Stimulated activated CD8-positive, alpha-beta memory T cell treated with anti-CD3 and anti-CD28 coated beads, Interleukin-12 subunit alpha, Interleukin-12 subunit beta, amount 100 ng/mL, for 4 hours (primary cell): ENCODE data around the gene ACKR2.

Source experiments
- DNase-seq: peaks from one replicate; pipeline ENCODE4 v3.0.0-alpha.2; 2020; ENCODE audit warnings: low read depth

Gene ACKR2

DNA sequence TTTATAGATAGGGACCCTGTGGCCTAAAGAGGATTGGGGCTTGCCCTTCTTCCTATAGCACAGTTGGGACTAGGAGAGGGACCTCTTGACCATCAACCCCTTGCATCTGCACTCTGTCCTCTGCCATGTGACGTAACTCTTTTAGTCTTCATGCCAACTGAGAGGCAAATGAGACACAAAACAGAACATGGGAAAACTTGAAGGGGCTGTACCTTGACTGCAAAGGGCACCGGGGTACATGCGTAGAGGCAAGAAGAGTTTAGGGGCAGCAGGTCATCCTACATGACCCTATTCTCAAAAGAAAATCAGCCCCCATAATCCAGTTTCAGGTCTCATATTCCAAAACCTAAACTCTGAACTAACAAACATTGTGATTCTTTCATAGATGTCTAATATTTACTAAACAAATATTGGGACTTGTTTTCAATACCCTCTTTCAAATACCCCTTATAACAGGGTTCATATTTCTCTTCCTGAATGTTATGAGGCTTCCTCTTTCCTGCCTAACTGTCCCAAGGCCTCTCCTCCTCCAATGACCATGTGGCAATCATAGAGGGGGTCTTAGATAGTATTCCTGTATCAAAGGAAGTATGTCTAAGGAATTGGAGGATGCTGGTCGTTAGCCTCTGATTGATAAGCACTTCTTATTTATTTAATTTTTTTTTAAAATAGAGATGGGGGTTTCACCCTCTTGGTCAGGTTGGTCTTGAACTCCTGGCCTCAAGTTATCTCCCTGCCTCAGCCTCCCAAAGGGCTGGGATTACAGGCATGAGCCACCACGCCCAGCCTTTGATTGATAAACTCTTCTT, 20.6 kb downstream of the ACKR2 start:
- DNase-seq = no peak

DNA sequence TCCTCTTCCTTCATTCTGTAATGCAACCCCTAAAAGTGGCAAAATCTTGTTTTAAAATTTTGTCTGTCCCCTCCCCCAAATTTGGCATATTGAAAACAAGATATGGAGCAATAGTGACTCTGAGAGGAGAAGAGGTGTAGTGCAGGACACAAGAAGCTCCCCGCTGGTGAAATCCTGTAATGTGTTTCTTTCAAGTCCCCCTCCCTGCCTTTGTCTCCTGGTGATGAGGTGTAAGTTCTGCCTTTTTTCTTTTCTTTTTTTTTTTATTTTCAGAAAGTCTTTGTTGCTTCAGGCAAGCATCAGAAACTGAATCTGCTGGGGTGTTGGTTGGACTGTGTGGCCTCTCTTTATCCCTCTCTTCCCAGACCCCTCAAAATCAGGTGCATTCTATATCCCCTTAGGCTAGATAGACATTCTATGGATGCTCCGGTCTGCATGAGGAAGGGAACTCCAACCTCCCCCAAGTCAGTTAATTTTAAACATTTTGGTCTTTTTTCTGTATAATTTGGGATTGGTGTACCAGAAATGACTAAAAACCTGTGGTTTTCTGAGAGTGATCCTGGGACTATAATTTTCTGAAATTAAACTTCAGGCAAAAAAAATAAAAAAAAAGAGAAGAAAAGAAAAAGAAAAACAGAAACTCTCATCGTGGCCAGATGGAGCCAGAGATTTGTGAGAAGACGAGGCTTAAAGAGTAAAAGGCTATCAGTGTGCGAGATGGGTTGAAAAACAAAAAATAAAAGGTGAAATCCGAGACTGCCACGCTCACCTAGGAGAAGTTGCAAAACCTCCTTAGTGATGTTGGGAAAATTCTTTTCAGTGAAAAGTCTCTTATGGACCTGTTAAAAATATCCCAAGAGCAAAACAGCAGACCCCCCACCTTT, 21.4 kb downstream of the ACKR2 start:
- DNase-seq = no peak

GRCh38 chr3:42831321-42831713, 22.1 kb downstream of the ACKR2 start:
- peak; percentile 22 for DNase-seq

DNA sequence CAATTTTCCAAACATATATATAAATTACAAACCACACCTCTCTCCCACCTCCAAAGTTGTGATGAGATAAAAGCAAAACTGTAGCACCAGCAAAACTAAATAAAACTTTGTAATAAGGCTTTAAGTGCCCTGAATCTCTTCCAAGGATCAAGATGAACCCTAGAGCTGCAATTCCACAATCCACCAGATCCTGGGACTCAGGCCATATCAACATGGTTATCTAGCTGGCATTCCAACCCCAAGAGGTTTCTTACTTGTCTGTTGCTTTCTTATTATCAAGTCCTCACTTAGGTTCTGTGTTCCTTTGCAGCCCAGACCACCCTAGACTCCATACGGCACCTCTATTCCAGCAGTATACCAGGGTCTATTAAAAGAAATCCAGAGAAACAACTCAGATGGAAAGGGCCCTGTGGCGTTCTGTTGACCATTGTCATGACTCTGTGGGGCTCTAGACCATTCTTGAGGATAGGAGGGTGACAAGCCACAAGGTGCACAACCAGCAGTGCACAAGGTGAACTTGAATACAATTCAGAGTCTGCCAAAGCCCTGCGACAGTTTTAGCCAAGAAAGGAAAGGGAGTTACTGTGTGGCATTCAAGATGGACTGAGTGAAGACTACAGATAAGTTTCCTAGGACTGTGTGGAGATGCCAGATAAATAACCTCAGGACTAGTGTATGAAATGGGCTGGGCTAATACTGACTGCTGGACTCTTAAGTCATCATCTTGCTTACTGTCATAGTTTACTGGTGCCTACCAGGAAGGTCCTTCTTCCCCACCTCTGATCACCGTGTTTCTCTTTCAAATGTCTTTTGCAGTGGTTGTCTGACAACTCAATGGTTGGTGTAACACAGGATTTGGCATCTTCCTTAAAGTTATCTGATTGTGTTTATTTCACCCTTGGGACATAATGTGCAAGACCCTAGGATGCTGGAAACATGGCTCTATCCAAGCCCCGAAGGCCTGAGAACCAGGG, 27.2 kb downstream of the ACKR2 start:
- no peak for DNase-seq

GRCh38 chr3:42838571-42838970, 29.3 kb downstream of the ACKR2 start:
- no peak for DNase-seq

DNA sequence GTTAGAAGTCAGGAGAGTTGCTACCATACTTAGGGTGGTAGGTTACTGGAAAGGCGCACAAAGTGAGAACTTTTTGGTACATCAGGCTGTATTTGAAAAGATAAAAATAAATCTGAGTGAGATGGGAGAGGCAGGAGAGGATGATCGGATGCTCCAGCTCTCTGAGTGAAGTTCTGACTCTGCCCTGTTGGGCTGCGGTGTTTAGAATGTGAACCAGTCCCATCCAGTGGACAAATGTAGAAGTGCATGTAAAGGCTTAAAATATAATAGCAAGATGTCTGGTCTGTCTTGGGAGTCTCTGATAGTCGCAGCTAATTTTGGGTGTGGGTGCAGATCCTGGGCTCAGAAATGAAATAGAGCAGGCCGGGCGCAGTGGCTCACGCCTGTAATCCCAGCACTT, 30.4 kb downstream of the ACKR2 start:
- DNase-seq = no peak

GRCh38 chr3:42841332-42841731, 32.1 kb downstream of the ACKR2 start:
- no peak for DNase-seq

DNA sequence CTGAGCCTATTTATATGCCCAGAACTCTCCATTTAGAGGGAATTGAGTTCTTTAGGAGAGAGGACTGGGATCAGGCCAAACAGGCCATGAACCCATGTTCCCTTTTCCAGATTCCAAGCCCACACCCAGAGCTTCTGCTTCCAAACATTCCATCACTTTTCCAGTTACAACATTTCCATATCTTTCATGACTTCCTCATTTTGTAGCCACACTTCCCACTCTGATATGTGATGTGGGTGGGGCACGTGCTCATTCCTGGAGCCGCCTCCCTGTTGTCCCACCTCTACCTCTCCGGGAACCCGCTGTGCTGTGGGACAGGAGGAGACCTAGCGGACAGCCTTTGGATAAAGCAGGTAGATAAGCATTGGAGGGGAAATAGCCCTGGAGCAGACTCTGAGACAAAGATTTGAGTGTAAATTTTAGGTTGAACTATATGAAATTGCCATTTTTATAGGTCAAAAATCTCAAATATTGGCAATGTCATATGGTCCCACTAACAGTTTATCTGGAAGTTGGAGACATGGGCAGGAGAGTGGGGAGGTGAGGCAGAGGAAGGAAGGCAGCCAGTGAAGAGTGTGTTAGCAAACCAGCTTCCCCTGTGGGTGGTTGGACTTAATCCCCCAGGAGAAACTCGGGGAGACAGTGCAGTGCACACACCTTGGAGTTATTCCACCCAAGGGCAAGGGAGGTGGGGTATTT, 34.6 kb downstream of the ACKR2 start:
- no peak for DNase-seq

GRCh38 chr3:42844412-42844713, 35.1 kb downstream of the ACKR2 start:
- DNase-seq = no peak

DNA sequence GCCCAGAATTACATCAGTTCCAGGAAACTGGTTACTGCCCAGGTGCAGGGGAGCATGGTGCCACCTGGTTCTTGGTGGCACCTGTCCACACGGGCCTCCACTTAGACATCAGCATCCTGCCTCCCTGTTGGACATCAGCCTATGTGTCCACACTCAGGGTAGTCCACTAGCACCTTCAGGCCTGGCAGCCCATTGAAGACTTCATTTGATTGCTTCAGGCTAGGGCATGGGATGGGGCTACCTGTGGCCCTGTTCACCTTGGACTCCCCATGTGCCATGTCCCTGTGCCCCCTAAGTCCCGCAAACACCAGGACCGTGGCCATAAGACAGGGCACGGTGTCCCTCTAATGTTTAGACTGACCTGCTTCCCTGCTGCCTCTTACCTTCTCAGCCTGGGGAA, 35.6 kb downstream of the ACKR2 start:
- DNase-seq = no peak

DNA sequence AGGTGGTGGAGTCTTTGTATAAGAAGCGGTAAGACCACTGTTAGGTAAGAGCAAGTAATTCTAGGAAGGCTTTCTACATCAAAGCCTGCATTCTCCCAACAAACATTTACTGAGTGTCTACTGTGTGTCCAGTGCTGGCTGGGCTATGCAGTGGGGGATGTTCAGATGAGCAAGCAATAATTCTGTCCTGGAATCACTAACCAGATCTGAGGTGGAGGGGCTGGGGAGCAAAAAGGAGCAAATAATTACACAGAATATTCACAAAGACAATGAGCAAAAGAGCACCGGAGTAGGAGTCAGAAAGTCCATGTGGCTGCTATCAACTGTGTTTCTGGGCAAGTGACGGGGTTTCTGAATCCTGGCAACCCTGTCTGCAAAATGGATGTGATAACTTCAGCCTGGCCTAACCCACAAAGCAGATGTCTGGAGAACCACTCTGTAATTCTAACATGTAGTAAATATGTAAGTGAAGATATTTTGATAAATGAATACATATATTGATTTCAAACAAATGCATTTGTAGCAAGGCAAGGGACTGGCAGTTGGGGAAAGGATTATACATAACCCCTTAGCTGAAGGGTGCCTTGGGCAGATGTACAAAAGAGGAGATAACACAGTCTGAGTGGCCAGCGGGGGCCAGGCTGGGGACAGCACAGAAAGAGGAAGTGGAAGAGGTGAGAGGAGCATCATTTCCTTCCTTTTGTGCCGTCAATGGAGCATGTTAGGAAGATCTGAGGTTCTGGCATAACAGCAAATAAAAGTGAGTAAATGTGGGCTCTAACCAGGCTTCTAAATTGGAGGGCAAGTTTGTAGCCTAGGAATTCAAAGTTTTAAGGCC, 37.7 kb downstream of the ACKR2 start:
- no peak for DNase-seq

DNA sequence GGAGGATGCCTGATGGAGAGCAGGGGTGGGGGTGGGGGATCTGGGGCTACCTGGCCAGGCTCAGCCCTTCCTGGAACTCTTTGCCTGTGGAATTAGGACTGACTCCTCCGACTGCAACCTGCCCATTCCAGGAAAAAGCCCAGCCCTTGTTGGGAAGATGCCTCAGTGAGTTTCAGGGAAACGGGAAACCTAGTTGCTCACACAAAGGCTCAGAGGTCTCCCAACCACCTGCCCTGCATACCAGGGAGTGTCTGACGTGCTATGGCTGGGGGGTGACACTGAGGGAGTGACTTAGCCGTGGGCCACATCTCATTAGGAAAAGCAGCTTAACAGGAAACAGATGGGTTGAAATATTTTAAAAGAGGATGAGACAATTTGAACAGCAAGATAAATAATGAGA, 38.5 kb downstream of the ACKR2 start:
- no peak for DNase-seq

DNA sequence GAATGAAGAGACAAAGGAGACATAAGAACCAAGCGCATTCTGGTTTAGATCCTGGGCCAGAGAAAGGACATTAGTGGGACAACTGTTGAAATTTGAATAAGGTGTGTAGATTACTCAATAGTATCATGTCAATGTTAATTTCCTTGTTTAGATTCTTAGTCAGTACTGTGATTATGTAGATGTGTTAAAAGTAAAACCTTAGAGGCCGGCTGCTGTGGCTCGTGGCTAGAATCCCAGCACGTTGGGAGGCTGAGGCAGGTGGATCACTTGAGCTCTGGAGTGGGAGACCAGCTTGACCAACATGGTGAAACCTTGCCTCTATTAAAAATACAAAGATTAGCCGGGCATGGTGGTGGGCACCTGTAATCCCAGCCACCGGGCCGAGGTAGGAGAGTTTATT, 39.8 kb downstream of the ACKR2 start:
- DNase-seq = no peak

DNA sequence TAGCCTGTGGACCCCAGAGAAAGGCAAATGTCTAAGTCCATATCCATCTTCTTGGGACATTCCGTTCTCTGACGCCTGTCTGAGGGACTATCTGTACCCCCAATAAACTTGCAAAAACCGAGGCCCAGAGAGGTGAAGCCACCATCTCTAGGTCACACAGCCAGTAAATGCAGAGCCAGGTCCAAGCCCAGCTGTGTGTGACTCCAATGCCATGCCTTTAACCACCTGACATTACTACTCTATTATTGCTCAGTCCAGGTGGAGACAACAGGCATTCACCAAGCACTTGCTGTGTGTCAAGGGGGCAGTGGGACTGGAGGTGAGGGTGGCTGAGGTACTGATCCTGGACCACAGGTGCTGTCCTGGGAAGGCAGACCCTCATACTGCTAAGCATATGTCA, 41.0 kb downstream of the ACKR2 start:
- no peak for DNase-seq

DNA sequence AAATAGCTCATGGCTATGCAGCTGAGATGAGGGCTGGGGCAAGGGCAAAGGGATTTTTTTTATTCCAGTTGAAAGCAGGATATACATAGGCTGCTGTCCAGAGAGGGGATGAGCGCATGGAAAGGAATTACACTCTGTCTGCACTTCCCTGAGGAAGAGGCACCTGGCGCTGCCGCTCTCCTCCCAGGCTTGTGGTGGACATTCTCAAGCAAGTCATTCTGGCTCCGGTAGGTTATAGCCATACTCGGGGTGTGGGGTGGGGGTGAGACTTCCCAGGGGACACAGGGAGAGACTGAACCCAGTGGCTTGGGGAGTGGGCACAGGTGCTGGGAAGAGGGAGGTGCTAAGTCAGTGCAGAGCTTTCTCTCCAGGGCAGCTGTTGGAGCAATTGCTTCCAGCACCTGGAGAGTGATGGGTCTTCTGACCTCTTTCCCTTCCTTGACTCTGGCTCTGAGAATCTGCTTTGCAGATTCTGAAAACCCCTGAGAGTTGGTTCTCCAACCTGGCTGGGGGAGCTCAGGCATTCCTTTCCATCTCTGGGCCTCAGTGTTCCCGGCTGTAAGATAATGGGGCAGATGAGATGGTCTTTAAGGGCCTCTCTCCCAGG, 42.1 kb downstream of the ACKR2 start:
- no peak for DNase-seq

DNA sequence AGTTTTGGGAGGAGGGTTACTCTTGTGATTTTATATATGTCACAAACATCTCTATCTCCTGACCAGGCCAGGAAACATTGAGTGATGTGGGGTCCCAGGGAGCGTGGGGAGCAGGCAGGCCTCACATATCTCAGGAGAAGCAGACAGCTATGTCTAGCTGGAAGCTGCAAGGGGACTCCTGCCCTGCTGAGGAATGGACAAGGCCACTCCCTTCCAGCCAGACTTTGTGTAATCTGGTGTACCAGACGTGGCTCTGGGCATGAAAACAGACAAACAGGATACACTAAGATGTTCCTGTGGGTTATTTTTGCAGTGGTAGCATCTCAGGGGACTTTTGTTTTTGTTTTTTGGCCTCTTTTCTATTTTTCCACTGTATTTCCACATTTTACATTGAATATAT, 43.2 kb downstream of the ACKR2 start:
- DNase-seq = no peak

GRCh38 chr3:42853056-42853455, 43.8 kb downstream of the ACKR2 start:
- DNase-seq = no peak

- no peak for DNase-seq
Measured at GRCh38 chr3:42853739-42854302, 44.6 kb downstream of the ACKR2 start.

- no peak for DNase-seq
Measured at GRCh38 chr3:42855219-42855546, 45.9 kb downstream of the ACKR2 start.
